Camera-type eye (tissue), 1 donor: ENCODE measurements around the gene ARMS2. TPM values are rescaled to one million over a fixed set of nuclear protein-coding genes. Genes with fewer than 3 reads are reported as not detected.

Experiments
- total RNA-seq: library from RNA; depleted of rRNA; stranded (reverse); fragments of >200 nt; gene quantifications from one replicate; pipeline ENCODE4 v1.2.3, GENCODE V29; 2014

Gene ARMS2
- not detected for total RNA-seq

DNA sequence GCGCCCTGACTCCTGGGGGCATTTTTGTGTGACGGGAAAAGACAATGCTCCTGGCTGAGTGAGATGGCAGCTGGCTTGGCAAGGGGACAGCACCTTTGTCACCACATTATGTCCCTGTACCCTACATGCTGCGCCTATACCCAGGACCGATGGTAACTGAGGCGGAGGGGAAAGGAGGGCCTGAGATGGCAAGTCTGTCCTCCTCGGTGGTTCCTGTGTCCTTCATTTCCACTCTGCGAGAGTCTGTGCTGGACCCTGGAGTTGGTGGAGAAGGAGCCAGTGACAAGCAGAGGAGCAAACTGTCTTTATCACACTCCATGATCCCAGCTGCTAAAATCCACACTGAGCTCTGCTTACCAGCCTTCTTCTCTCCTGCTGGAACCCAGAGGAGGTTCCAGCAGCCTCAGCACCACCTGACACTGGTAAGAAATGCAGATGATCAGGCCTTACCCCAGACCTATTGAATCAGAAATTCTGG, at the start of gene ARMS2:
Gene ARMS2, plus strand, starts transcription at position 51 of the 478 bp plus-strand sequence. Its CDS starts 75 bp downstream, at position 126.

DNA sequence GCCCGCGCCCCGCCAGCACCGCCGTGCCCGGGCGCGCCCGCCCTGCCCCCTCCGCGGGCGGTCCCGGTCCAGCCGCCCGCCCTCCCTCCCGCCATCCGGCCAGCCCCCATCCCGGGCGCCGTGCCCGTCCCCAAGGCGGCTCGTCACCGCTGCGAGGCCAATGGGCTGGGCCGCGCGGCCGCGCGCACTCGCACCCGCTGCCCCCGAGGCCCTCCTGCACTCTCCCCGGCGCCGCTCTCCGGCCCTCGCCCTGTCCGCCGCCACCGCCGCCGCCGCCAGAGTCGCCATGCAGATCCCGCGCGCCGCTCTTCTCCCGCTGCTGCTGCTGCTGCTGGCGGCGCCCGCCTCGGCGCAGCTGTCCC, 6.9 kb downstream of the ARMS2 start, which contains the start of gene HTRA1:
Gene HTRA1, plus strand, starts transcription at position 187 of the 362 bp plus-strand sequence. Its CDS starts 100 bp downstream, at position 287.

Other genes starting within 250 kb of the ARMS2 start
- gene BTBD16, start 183.4 kb upstream of the ARMS2 start, total RNA-seq = 0.16 TPM
- gene PLEKHA1, start 79.9 kb upstream of the ARMS2 start, total RNA-seq = 86.7 TPM
- 172 TPM for gene HTRA1, start 6.9 kb downstream of the ARMS2 start, total RNA-seq
- 3.1 TPM for gene DMBT1, start 106.1 kb downstream of the ARMS2 start, total RNA-seq
- gene C10orf120, start 245.2 kb downstream of the ARMS2 start, total RNA-seq = not detected